ENCODE results near the gene EN2.

Gene EN2

GRCh38 chr7:155477476-155477875, 19.5 kb downstream of the EN2 start:
- no peak for DNase-seq (ENCODE audit: low read depth, low spot score)
- TF ChIP-seq CTCF (IDR thresholded peaks at IDR 0.05; ENCODE audit: low read depth, low read length): no peak
- in situ Hi-C loops (cut with HindIII; ENCODE audit: low sequenced_read_pairs): no loop called here
- H3K4me3 ChIP-seq (ENCODE audit: low read depth, low read length): no peak overlapping the region

GRCh38 chr7:155481764-155482163, 23.8 kb downstream of the EN2 start:
- no peak for TF ChIP-seq CTCF (IDR thresholded peaks at IDR 0.05; ENCODE audit: low read depth, low read length)
- H3K4me3 ChIP-seq (ENCODE audit: low read depth, low read length): no peak overlapping the region
- no peak for DNase-seq (ENCODE audit: low read depth, low spot score)
- in situ Hi-C loops (cut with HindIII; ENCODE audit: low sequenced_read_pairs): no loop called here

GRCh38 chr7:155482511-155483183, 24.7 kb downstream of the EN2 start:
- in situ Hi-C loops (cut with HindIII; ENCODE audit: low sequenced_read_pairs): no loop called here
- no peak for DNase-seq (ENCODE audit: low read depth, low spot score)
- no peak for TF ChIP-seq CTCF (IDR thresholded peaks at IDR 0.05; ENCODE audit: low read depth, low read length)
- H3K4me3 ChIP-seq (ENCODE audit: low read depth, low read length): no peak overlapping the region

- in situ Hi-C loops (cut with HindIII; ENCODE audit: low sequenced_read_pairs): no loop called here
- TF ChIP-seq CTCF (IDR thresholded peaks at IDR 0.05; ENCODE audit: low read depth, low read length): no peak
- no peak overlapping the region for H3K4me3 ChIP-seq (ENCODE audit: low read depth, low read length)
- no peak for DNase-seq (ENCODE audit: low read depth, low spot score)
Observed at GRCh38 chr7:155483245-155483644, 25.3 kb downstream of the EN2 start.

GRCh38 chr7:155483868-155484325, 26.0 kb downstream of the EN2 start:
- no peak overlapping the region for H3K4me3 ChIP-seq (ENCODE audit: low read depth, low read length)
- no peak for DNase-seq (ENCODE audit: low read depth, low spot score)
- TF ChIP-seq CTCF (IDR thresholded peaks at IDR 0.05; ENCODE audit: low read depth, low read length): no peak

GRCh38 chr7:155484483-155485399, 26.8 kb downstream of the EN2 start:
- TF ChIP-seq CTCF (IDR thresholded peaks at IDR 0.05; ENCODE audit: low read depth, low read length): no peak
- in situ Hi-C loops (cut with HindIII; ENCODE audit: low sequenced_read_pairs): no loop called here
- H3K4me3 ChIP-seq (ENCODE audit: low read depth, low read length): no peak overlapping the region
- DNase-seq (ENCODE audit: low read depth, low spot score): no peak

More at GRCh38 chr7:155483868-155484325, 26.0 kb downstream of the EN2 start:
- in situ Hi-C loops (cut with HindIII; ENCODE audit: low sequenced_read_pairs): no loop called here
